Prostate gland (tissue), 2 donors: Measurements from ENCODE around the gene HSPG2. TPM values are rescaled to one million over a fixed set of nuclear protein-coding genes. Genes with fewer than 3 reads are reported as not detected.

Experiments
- DNase-seq: peaks from one replicate; pipeline ENCODE4 v3.0.0-alpha.2; 2019; ENCODE audit warnings: low spot score
- H3K27ac ChIP-seq, 2 donors: fragments of 200-600 bp; sonication (generic); 2 replicates each; pipeline ENCODE4 v1.5.1; 2017 to 2019
- H3K27me3 ChIP-seq: fragments of 200-600 bp; sonication (generic); replicated peaks from 2 replicates; pipeline ENCODE4 v1.5.1; 2019; ENCODE audit not compliant: insufficient read depth
- H3K36me3 ChIP-seq, 2 donors: fragments of 200-600 bp; sonication (generic); 1 replicate in 1 of 2; 2 replicates in 1 of 2; pipeline versions ENCODE4 v1.5.1 to v1.8.1; 2017 to 2019
- H3K4me1 ChIP-seq: fragments of 200-600 bp; sonication (generic); replicated peaks from 2 replicates; pipeline ENCODE4 v1.5.1; 2019
- H3K4me3 ChIP-seq, 2 donors: fragments of 200-600 bp; sonication (generic); 2 replicates each; pipeline ENCODE4 v1.5.1; 2017 to 2019
- H3K9me3 ChIP-seq: fragments of 200-600 bp; sonication (generic); 2 replicates; pipeline ENCODE4 v1.5.1; 2017
- CTCF ChIP-seq, 4 experiments: fragments of 200-600 bp in 2 of 4; fragments of 450-650 bp in 2 of 4; sonication (generic) in 2 of 4; IDR thresholded peaks; 1 replicate in 3 of 4; 2 replicates in 1 of 4; pipeline ENCODE4 v1.5.1; 2016 to 2019; ENCODE audit warnings: antibody characterized with exemption in 4 of 4, mild to moderate bottlenecking in 2 of 4, moderate library complexity in 2 of 4
- POLR2A ChIP-seq: fragments of 450-650 bp; IDR thresholded peaks from one replicate; pipeline ENCODE4 v1.6.1; 2016; ENCODE audit warnings: antibody characterized with exemption, mild to moderate bottlenecking
- POLR2AphosphoS5 ChIP-seq: sonication (generic); formaldehyde crosslinking; IDR thresholded peaks from one replicate; pipeline ENCODE4 v1.6.1; 2017; ENCODE audit warnings: antibody characterized with exemption
- WGBS: methylation state at CpG from one replicate; pipeline ENCODE4 v1.1.5; 2018; 5-methylcytosine and 5-hydroxymethylcytosine counted together
- intact Hi-C: fragments of 100-400 bp; cut with DNase I; formaldehyde crosslinking; loops from one replicate; pipeline ENCODE4 v1.14.2; 2022
- total RNA-seq, 2 donors: library from RNA; depleted of rRNA; stranded (reverse); fragments of >200 nt; gene quantifications; one replicate each; pipeline ENCODE4 v1.1.0, GENCODE V29; 2016

HSPG2 gene
- total RNA-seq, 2 donors from 2014 or later = 135 to 257 TPM

- Histone ChIP-seq H3K27me3 (no peaks in the 10 kb centered on the region), H3K9me3 (no peaks in the 10 kb centered on the region), H3K27ac (peak overlapping the region; percentile 73 to 75), H3K4me3 (no peak overlapping the region), H3K36me3 (no peaks in the 10 kb centered on the region), H3K4me1 (peaks cover 14% of the 10 kb centered on the region)
- intact Hi-C loops = no loop called here
- no peak for DNase-seq
- 19% methylated on average over 20 of the region's 21 CpGs for WGBS
- no peak for TF ChIP-seq POLR2AphosphoS5
- no peak for TF ChIP-seq POLR2A
- no peak for TF ChIP-seq CTCF (IDR thresholded peaks at IDR 0.05)
These were observed 22.1 kb downstream of the HSPG2 start for GRCh38 chr1:21914880-21915640.

DNA sequence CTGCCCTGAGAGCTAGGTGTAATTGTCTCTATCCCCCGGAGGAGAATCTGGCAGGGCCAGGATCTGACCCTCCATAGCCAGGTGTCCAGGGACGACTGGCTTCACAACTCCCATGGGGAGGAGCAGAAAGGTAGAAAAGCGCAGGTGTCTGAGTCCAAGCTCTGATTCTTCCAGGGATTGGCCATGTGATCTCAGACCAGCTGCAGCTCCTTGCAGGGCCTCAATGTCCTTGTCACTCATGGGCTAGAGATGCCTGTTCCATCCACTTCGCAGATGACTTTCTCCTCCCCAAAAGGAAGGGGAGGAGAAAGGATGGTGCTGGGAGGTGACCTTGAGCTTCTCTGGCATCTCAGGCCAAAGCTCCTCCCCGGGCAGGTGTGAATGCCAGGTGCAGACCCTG, 22.7 kb downstream of the HSPG2 start:
- H3K36me3 ChIP-seq = no peaks in the 10 kb centered on the region
- WGBS = 61% methylated on average over 5 of the region's 5 CpGs

GRCh38 chr1:21913763-21914162, 23.3 kb downstream of the HSPG2 start:
- Histone ChIP-seq H3K9me3 (no peaks in the 10 kb centered on the region), H3K4me1 (peaks cover 14% of the 10 kb centered on the region), H3K27ac (peak overlapping the region; percentile 73 to 75), H3K4me3 (no peak overlapping the region), H3K27me3 (no peaks in the 10 kb centered on the region), H3K36me3 (no peaks in the 10 kb centered on the region)
- TF ChIP-seq POLR2AphosphoS5 = peak; percentile 16
- TF ChIP-seq CTCF (IDR thresholded peaks at IDR 0.05) = no peak
- 49% methylated on average over 5 of the region's 5 CpGs for WGBS
- intact Hi-C loops = no loop called here
- DNase-seq = no peak

More for the DNA sequence above, 22.7 kb downstream of the HSPG2 start:
- Histone ChIP-seq H3K27me3 (no peaks in the 10 kb centered on the region), H3K27ac (peak overlapping the region; percentile 73 to 75), H3K4me1 (peaks cover 14% of the 10 kb centered on the region), H3K4me3 (no peak overlapping the region), H3K9me3 (no peaks in the 10 kb centered on the region)
- no peak for DNase-seq
- no peak for TF ChIP-seq POLR2A
- no peak for TF ChIP-seq CTCF (IDR thresholded peaks at IDR 0.05)
- no peak for TF ChIP-seq POLR2AphosphoS5
- intact Hi-C loops = no loop called here

DNA sequence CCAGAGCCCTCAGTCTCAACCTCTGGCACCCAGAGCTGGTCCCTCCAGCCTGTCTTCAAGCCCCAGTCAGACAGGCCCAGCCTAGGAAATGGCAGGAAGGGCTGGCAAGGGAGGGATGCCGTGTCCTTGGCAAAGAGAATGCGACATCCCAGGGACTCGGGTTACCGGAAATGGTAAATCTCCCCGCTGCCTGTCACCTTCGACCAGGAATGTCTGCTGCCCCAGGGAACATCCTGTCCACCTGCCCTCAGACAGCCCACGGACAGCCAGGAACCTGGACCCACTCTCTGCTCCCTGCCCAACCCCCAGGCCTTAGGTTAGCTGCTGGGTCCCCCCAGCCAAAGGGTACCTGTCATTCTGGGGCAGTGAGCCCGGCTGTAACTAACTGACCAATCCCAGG, 23.9 kb downstream of the HSPG2 start:
- H3K27ac ChIP-seq = peak overlapping the region; percentile 73 to 75
- H3K4me1 ChIP-seq = peaks cover 14% of the 10 kb centered on the region
- DNase-seq = no peak

DNA sequence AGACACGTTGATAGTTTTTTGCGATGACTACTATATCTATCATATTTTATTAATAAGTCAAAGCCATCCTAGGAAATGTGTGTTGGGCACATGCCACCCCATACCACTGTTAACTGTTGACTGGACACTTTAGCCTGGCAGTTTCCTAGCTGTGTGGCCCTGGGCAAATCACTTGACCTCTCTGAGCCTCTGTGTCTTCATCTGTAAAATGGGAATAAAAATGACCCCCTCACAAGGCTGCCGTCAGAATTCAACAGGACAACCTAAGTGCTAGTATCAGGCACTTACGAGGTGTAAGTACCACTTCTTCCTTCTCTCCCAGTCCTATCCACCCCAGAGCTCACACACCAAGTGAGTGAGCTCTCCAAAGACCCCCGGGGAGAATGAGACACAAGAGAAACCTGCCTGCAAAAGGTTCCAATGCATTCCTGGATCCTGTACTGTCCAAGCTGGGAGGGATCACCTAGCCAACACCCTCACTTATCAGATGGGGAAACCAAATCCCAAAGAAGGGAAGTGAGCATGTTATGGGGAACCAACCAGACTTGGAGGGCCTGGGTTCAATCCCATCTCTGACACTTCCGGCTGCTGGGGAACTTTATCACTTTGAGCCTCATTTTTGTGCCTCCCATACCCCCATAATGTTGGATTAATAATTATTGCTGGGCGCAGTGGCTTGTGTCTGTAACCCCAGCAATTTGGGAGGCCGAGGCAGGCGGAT, 24.9 kb downstream of the HSPG2 start:
- Histone ChIP-seq H3K27ac (peak overlapping the region; percentile 73 to 75), H3K27me3 (no peaks in the 10 kb centered on the region), H3K4me3 (no peak overlapping the region), H3K9me3 (no peaks in the 10 kb centered on the region), H3K36me3 (no peaks in the 10 kb centered on the region), H3K4me1 (peaks cover 14% of the 10 kb centered on the region)
- 80% methylated on average over 9 of the region's 9 CpGs for WGBS
- intact Hi-C loops = no loop called here
- DNase-seq = no peak
- TF ChIP-seq POLR2A (no peak), CTCF (IDR thresholded peaks at IDR 0.05) (no peak), POLR2AphosphoS5 (no peak)

More for the DNA sequence above, 23.9 kb downstream of the HSPG2 start:
- Histone ChIP-seq H3K36me3 (no peaks in the 10 kb centered on the region), H3K4me3 (no peak overlapping the region), H3K27me3 (no peaks in the 10 kb centered on the region), H3K9me3 (no peaks in the 10 kb centered on the region)
- intact Hi-C loops = no loop called here
- WGBS = 38% methylated on average over 4 of the region's 8 CpGs
- TF ChIP-seq POLR2AphosphoS5 = peak; percentile 4
- no peak for TF ChIP-seq POLR2A
